Measurements from ENCODE around the gene MCF2L2. TPM values are rescaled to one million over a fixed set of nuclear protein-coding genes. Genes with fewer than 3 reads are reported as not detected.

Gene MCF2L2
- total and polyA plus RNA-seq, 9 of the 15 experiments (the other 6 are each of a cell fraction or from before 2014, with no cell fraction given), result 0.56 to 4.2 (median 3.0) TPM

DNA sequence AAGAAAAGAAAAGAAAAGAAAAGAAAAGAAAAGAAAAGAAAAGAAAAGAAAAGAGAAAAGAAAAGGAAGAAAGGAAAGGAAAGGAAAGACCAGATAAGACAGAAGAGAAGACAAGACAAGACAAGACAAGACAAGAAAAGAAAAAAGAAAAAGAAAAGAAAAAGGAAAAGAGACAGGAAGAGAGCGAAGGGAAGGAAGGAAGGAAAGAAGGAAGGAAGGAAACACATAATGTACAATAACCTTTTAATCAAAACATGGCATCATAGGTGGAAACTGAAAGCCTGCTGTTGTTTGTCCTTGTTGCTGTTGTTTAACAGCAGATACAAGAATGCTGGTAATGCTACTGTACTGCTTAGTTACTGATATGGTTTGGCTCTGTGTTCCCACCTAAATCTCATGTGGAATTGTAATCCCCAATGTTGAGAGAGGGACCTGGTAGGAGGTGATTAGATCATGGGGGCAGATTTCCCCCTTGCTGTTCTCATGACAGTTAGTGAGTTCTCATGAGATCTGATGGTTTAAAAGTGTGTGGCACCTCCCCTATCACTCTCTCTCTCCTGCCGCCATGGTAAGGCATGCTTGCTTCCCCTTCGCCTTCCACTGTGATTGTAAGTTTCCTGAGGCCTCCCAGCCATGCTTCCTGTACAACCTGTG, 67.3 kb downstream of the MCF2L2 start (continued):
- TF ChIP-seq, protein P1, sequence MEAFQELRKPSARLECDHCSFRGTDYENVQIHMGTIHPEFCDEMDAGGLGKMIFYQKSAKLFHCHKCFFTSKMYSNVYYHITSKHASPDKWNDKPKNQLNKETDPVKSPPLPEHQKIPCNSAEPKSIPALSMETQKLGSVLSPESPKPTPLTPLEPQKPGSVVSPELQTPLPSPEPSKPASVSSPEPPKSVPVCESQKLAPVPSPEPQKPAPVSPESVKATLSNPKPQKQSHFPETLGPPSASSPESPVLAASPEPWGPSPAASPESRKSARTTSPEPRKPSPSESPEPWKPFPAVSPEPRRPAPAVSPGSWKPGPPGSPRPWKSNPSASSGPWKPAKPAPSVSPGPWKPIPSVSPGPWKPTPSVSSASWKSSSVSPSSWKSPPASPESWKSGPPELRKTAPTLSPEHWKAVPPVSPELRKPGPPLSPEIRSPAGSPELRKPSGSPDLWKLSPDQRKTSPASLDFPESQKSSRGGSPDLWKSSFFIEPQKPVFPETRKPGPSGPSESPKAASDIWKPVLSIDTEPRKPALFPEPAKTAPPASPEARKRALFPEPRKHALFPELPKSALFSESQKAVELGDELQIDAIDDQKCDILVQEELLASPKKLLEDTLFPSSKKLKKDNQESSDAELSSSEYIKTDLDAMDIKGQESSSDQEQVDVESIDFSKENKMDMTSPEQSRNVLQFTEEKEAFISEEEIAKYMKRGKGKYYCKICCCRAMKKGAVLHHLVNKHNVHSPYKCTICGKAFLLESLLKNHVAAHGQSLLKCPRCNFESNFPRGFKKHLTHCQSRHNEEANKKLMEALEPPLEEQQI (IDR thresholded peaks at IDR 0.05), result peak; percentile 96
- TF ChIP-seq, protein P2, sequence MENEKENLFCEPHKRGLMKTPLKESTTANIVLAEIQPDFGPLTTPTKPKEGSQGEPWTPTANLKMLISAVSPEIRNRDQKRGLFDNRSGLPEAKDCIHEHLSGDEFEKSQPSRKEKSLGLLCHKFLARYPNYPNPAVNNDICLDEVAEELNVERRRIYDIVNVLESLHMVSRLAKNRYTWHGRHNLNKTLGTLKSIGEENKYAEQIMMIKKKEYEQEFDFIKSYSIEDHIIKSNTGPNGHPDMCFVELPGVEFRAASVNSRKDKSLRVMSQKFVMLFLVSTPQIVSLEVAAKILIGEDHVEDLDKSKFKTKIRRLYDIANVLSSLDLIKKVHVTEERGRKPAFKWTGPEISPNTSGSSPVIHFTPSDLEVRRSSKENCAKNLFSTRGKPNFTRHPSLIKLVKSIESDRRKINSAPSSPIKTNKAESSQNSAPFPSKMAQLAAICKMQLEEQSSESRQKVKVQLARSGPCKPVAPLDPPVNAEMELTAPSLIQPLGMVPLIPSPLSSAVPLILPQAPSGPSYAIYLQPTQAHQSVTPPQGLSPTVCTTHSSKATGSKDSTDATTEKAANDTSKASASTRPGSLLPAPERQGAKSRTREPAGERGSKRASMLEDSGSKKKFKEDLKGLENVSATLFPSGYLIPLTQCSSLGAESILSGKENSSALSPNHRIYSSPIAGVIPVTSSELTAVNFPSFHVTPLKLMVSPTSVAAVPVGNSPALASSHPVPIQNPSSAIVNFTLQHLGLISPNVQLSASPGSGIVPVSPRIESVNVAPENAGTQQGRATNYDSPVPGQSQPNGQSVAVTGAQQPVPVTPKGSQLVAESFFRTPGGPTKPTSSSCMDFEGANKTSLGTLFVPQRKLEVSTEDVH (IDR thresholded peaks at IDR 0.05; ENCODE audit: low read depth, partially characterized antibody), result peak; percentile 19
- no peak for TF ChIP-seq NFE2L1 (tag; IDR thresholded peaks at IDR 0.05; ENCODE audit: borderline replicate concordance, low read depth)
- peak; percentile 97 for TF ChIP-seq ARID1B (IDR thresholded peaks at IDR 0.05)
- TF ChIP-seq LEF1 (IDR thresholded peaks at IDR 0.05), result peak; percentile 67
- no peak for TF ChIP-seq MCM5 (IDR thresholded peaks at IDR 0.05; ENCODE audit: low read depth)
- TF ChIP-seq ZNF717 (CRISPR knock-in tag; IDR thresholded peaks at IDR 0.05), result no peak
- no peak for TF ChIP-seq SIN3A (IDR thresholded peaks at IDR 0.05; ENCODE audit: borderline replicate concordance in 2 of 2, control insufficient read depth in 1 of 2, low read depth in 2 of 2, low read length in 2 of 2)
- no peak for TF ChIP-seq LCOR (CRISPR knock-in tag; IDR thresholded peaks at IDR 0.05)
- TF ChIP-seq SETDB1 (IDR thresholded peaks at IDR 0.05; ENCODE audit: low read length), result no peak
- TF ChIP-seq SOX6 (IDR thresholded peaks at IDR 0.05), result peak; percentile 96
- no peak for TF ChIP-seq XRCC3 (IDR thresholded peaks at IDR 0.05)
- TF ChIP-seq SMAD2 (IDR thresholded peaks at IDR 0.05; ENCODE audit: low read depth, low read length), result no peak
- TF ChIP-seq FOXA3 (CRISPR knock-in tag; conservative IDR thresholded peaks at IDR 0.05 in 1 of 2, IDR thresholded peaks at IDR 0.05 in 1 of 2), result peak in 1 of 2 experiments; percentile 37; a peak in 1 of 4 replicates
- TF ChIP-seq SNIP1 (IDR thresholded peaks at IDR 0.05; ENCODE audit: low read depth), result 0 out of 2 replicates have a peak, but pooled peaks have one; percentile 22
- TF ChIP-seq ZNF589 (CRISPR knock-in tag; IDR thresholded peaks at IDR 0.05; ENCODE audit: low read depth), result 0 out of 2 replicates have a peak, but pooled peaks have one; percentile 48
- TF ChIP-seq, protein P3, sequence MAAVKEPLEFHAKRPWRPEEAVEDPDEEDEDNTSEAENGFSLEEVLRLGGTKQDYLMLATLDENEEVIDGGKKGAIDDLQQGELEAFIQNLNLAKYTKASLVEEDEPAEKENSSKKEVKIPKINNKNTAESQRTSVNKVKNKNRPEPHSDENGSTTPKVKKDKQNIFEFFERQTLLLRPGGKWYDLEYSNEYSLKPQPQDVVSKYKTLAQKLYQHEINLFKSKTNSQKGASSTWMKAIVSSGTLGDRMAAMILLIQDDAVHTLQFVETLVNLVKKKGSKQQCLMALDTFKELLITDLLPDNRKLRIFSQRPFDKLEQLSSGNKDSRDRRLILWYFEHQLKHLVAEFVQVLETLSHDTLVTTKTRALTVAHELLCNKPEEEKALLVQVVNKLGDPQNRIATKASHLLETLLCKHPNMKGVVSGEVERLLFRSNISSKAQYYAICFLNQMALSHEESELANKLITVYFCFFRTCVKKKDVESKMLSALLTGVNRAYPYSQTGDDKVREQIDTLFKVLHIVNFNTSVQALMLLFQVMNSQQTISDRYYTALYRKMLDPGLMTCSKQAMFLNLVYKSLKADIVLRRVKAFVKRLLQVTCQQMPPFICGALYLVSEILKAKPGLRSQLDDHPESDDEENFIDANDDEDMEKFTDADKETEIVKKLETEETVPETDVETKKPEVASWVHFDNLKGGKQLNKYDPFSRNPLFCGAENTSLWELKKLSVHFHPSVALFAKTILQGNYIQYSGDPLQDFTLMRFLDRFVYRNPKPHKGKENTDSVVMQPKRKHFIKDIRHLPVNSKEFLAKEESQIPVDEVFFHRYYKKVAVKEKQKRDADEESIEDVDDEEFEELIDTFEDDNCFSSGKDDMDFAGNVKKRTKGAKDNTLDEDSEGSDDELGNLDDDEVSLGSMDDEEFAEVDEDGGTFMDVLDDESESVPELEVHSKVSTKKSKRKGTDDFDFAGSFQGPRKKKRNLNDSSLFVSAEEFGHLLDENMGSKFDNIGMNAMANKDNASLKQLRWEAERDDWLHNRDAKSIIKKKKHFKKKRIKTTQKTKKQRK (IDR thresholded peaks at IDR 0.05; ENCODE audit: borderline replicate concordance, low read depth, low read length), result no peak
- TF ChIP-seq HNRNPLL (IDR thresholded peaks at IDR 0.05; ENCODE audit: low read depth, low read length, poor library complexity, severe bottlenecking), result no peak
- no peak for TF ChIP-seq TAF1 (IDR thresholded peaks at IDR 0.05; ENCODE audit: control insufficient read depth, extremely low read depth, insufficient read depth, low read length, severe bottlenecking)
